H4 (cell line): ENCODE measurements around the gene MACROD2. TPM values are rescaled to one million over a fixed set of nuclear protein-coding genes. Genes with fewer than 3 reads are reported as not detected.

Experiments
- DNase-seq: peaks from one replicate; pipeline ENCODE4 v3.0.0-alpha.2; 2015; ENCODE audit warnings: low spot score
- total RNA-seq: library from RNA; depleted of rRNA; stranded (reverse); fragments of >200 nt; shearing (Covaris generic); gene quantifications from 2 replicates; pipeline ENCODE4 v1.2.3, GENCODE V29; 2014

The MACROD2 gene
- total RNA-seq, 1 experiment from 2014 or later = 1.2 TPM

- no peak for DNase-seq
These were observed 526.1 kb downstream of the MACROD2 start for GRCh38 chr20:14521436-14521835.

GRCh38 chr20:14522595-14522994, 527.3 kb downstream of the MACROD2 start:
- no peak for DNase-seq

GRCh38 chr20:14523090-14523489, 527.8 kb downstream of the MACROD2 start:
- DNase-seq = no peak

- no peak for DNase-seq
These were observed 530.1 kb downstream of the MACROD2 start for GRCh38 chr20:14525426-14525825.

GRCh38 chr20:14526891-14527290, 531.6 kb downstream of the MACROD2 start:
- DNase-seq = no peak

- no peak for DNase-seq
These were observed 536.5 kb downstream of the MACROD2 start for GRCh38 chr20:14531786-14532185.

- DNase-seq = no peak
These were observed 541.4 kb downstream of the MACROD2 start for GRCh38 chr20:14536738-14537137.

GRCh38 chr20:14538433-14538832, 543.1 kb downstream of the MACROD2 start:
- DNase-seq = no peak

GRCh38 chr20:14543040-14543439, 547.7 kb downstream of the MACROD2 start:
- no peak for DNase-seq

- DNase-seq = no peak
These were observed 549.4 kb downstream of the MACROD2 start for GRCh38 chr20:14544688-14545087.

- DNase-seq = no peak
These were observed 555.3 kb downstream of the MACROD2 start for GRCh38 chr20:14550655-14551054.

- DNase-seq = peak; percentile 9
These were observed 558.6 kb downstream of the MACROD2 start for GRCh38 chr20:14553774-14554534.

- DNase-seq = no peak
These were observed 560.4 kb downstream of the MACROD2 start for GRCh38 chr20:14555676-14556075.

GRCh38 chr20:14556206-14556605, 560.9 kb downstream of the MACROD2 start:
- DNase-seq = no peak

GRCh38 chr20:14559612-14560011, 564.3 kb downstream of the MACROD2 start:
- DNase-seq = no peak

- DNase-seq = no peak
These were observed 566.5 kb downstream of the MACROD2 start for GRCh38 chr20:14561741-14562221.

- no peak for DNase-seq
These were observed 567.7 kb downstream of the MACROD2 start for GRCh38 chr20:14562981-14563380.

GRCh38 chr20:14566505-14566904, 571.2 kb downstream of the MACROD2 start:
- DNase-seq = no peak

GRCh38 chr20:14568225-14568624, 572.9 kb downstream of the MACROD2 start:
- no peak for DNase-seq

GRCh38 chr20:14568701-14569100, 573.4 kb downstream of the MACROD2 start:
- DNase-seq = no peak

- no peak for DNase-seq
These were observed 574.3 kb downstream of the MACROD2 start for GRCh38 chr20:14569641-14570040.

- DNase-seq = no peak
These were observed 575.5 kb downstream of the MACROD2 start for GRCh38 chr20:14570811-14571210.

- no peak for DNase-seq
These were observed 578.4 kb downstream of the MACROD2 start for GRCh38 chr20:14573676-14574075.
